NCI-H345 treated with DMSO at 0.1 percent for 48 hours (cell line): ENCODE measurements around the gene PIM3.

Experiments used
- DNase-seq: peaks from one replicate; lab custom pipeline; 2025; ENCODE audit not compliant: unreplicated experiment; lab: John Stamatoyannopoulos, UW

Gene PIM3

GRCh38 chr22:49999946-50000586 lies 39.5 kb downstream of the PIM3 start:
- no peak for DNase-seq

- DNase-seq = no peak
Measured at GRCh38 chr22:50000587-50001387, 40.2 kb downstream of the PIM3 start.

- peak; percentile 17 for DNase-seq
Measured at GRCh38 chr22:50001388-50002231, 41.0 kb downstream of the PIM3 start.

GRCh38 chr22:50002791-50003190 lies 42.2 kb downstream of the PIM3 start:
- DNase-seq = no peak

- DNase-seq = no peak
Measured at GRCh38 chr22:50004918-50005317, 44.3 kb downstream of the PIM3 start.

- DNase-seq = no peak
Measured at GRCh38 chr22:50007057-50007511, 46.5 kb downstream of the PIM3 start.

GRCh38 chr22:50008151-50009040 lies 47.8 kb downstream of the PIM3 start:
- DNase-seq = peak; percentile 87

- DNase-seq = no peak
Measured at GRCh38 chr22:50009251-50009650, 48.7 kb downstream of the PIM3 start.

- DNase-seq = no peak
Measured at GRCh38 chr22:50009765-50010675, 49.4 kb downstream of the PIM3 start.

- DNase-seq = no peak
Measured at GRCh38 chr22:50010676-50011446, 50.3 kb downstream of the PIM3 start.

- DNase-seq = no peak
Measured at GRCh38 chr22:50011447-50012210, 51.1 kb downstream of the PIM3 start.

- DNase-seq = no peak
Measured at GRCh38 chr22:50012211-50013181, 51.9 kb downstream of the PIM3 start, which contains the start of gene IL17REL. IL17REL (minus strand) TSS chr22:50012765; CDS start chr22:50012646, 119 bp downstream.
